K562 (cell line): ENCODE data around the gene CHCT1. TPM values are rescaled to one million over a fixed set of nuclear protein-coding genes. Genes with fewer than 3 reads are reported as not detected.

Experiments used
- ATAC-seq: fragments of 200-7000 bp; cut with Tn5 transposase; 3 replicates; pipeline ENCODE4 v1.9.1; 2020; ENCODE audit warnings: moderate library complexity
- BruUV-seq: library from RNA; stranded (reverse); fragments of 400-500 nt; replicated peaks from 2 replicates; lab custom pipeline; 2021; lab: Mats Ljungman, UMichigan
- CTCF ChIA-PET: fragments of 300-600 bp; formaldehyde crosslinking; extraction: SDS; loops from one replicate; lab custom pipeline; 2021; ENCODE audit warnings: low intra/inter-chr PET ratio; lab: Yijun Ruan, JAX
- POLR2A ChIA-PET: fragments of 300-600, 350-650 bp; sonication (Branson Sonifier 250); formaldehyde crosslinking; extraction: SDS; loops from one replicate; lab custom pipeline; 2021; ENCODE audit warnings: antibody characterized with exemption, inconsistent platforms; lab: Yijun Ruan, JAX
- DNase-seq, 4 experiments: peaks; one replicate each; pipeline versions ENCODE4 v3.0.0 to v3.0.0-alpha.2; 2011 to 2018; ENCODE audit warnings: low spot score in 3 of 4, mixed read lengths in 3 of 4; ENCODE audit errors: extremely low read depth in 1 of 4
- FAIRE-seq: peaks from 2 replicates; lab custom pipeline; 2011; peaks lifted over from hg19 to GRCh38; lab: Jason Lieb, UNC
- H2AFZ ChIP-seq: 2 replicates; pipeline ENCODE4 v1.6.0; 2011; ENCODE audit warnings: low read depth, low read length, control low read depth, inconsistent platforms
- H3K27ac ChIP-seq: fragments of 200-600 bp; 3 replicates; pipeline ENCODE4 v1.8.0; 2011; ENCODE audit warnings: low read depth, mild to moderate bottlenecking, control low read depth, inconsistent platforms, low read length, moderate library complexity, mixed read lengths; ENCODE audit errors: extremely low read depth
- H3K27me3 ChIP-seq, 2 experiments: fragments of 300-600 bp in 1 of 2; 2 replicates in 1 of 2; 3 replicates in 1 of 2; pipeline versions ENCODE4 v1.6.0 to v1.8.0; 2011; ENCODE audit warnings: inconsistent platforms in 2 of 2, low read length in 2 of 2, mild to moderate bottlenecking in 1 of 2, mixed read lengths in 1 of 2, moderate library complexity in 1 of 2; ENCODE audit not compliant: control insufficient read depth in 2 of 2, insufficient read depth in 2 of 2
- H3K36me3 ChIP-seq: fragments of 300-600 bp; 3 replicates; pipeline ENCODE4 v1.8.0; 2011; ENCODE audit warnings: mild to moderate bottlenecking, low read length, inconsistent platforms; ENCODE audit not compliant: control insufficient read depth, insufficient read depth
- H3K4me1 ChIP-seq, 2 experiments: fragments of 200-600 bp in 1 of 2; replicated peaks in 1 of 2; 2 replicates in 1 of 2; 3 replicates in 1 of 2; pipeline versions ENCODE4 v1.5.1 to v1.8.0; 2011; ENCODE audit warnings: inconsistent platforms in 2 of 2, low read length in 2 of 2, mild to moderate bottlenecking in 1 of 2, mixed read lengths in 1 of 2, moderate library complexity in 1 of 2; ENCODE audit not compliant: control insufficient read depth in 2 of 2, insufficient read depth in 2 of 2
- H3K4me2 ChIP-seq: 2 replicates; pipeline ENCODE4 v1.6.1; 2011; ENCODE audit warnings: low read length, control low read depth, inconsistent platforms, mixed read lengths; ENCODE audit not compliant: insufficient read depth
- H3K4me3 ChIP-seq: fragments of 200-600 bp; sonication (generic), shearing (Covaris generic); 2 replicates; pipeline ENCODE4 v1.5.1; 2016; ENCODE audit warnings: control low read depth, inconsistent platforms
- H3K79me2 ChIP-seq: fragments of 200-600 bp; 3 replicates; pipeline ENCODE4 v1.8.0; 2011; ENCODE audit warnings: low read length, inconsistent platforms; ENCODE audit not compliant: control insufficient read depth, insufficient read depth
- H3K9ac ChIP-seq, 2 experiments: 2 replicates each; pipeline versions ENCODE4 v1.6.0 to v1.6.1; 2011; ENCODE audit warnings: low read depth in 2 of 2, low read length in 2 of 2, control low read depth in 1 of 2, inconsistent platforms in 1 of 2, mild to moderate bottlenecking in 1 of 2, mixed read lengths in 1 of 2; ENCODE audit not compliant: insufficient read depth in 1 of 2
- H3K9me1 ChIP-seq: one replicate; pipeline ENCODE4 v1.6.0; 2011; ENCODE audit warnings: inconsistent platforms, mild to moderate bottlenecking, low read length, moderate library complexity; ENCODE audit not compliant: control insufficient read depth, insufficient read depth
- H3K9me3 ChIP-seq: replicated peaks from 2 replicates; pipeline ENCODE4 v1.5.1; 2011; ENCODE audit warnings: low read depth, low read length, inconsistent platforms; ENCODE audit not compliant: control insufficient read depth, insufficient read depth
- H4K20me1 ChIP-seq: replicated peaks from 2 replicates; pipeline ENCODE4 v1.6.1; 2011; ENCODE audit warnings: low read length, inconsistent platforms, mixed read lengths; ENCODE audit not compliant: control insufficient read depth, insufficient read depth
- CREM ChIP-seq: IDR thresholded peaks from 2 replicates; pipeline ENCODE4 v1.6.1; 2014; ENCODE audit warnings: antibody characterized with exemption, low read depth
- FOXM1 ChIP-seq, 2 experiments: fragments of 450-650 bp in 1 of 2; sonication (generic) in 1 of 2; formaldehyde crosslinking in 1 of 2; IDR thresholded peaks; 2 replicates each; pipeline versions ENCODE4 v1.6.1 to v1.9.0; 2017 to 2022; ENCODE audit warnings: low read depth in 2 of 2, mild to moderate bottlenecking in 2 of 2, missing genetic modification reagents in 1 of 2, moderate library complexity in 1 of 2
- WGBS: fragments of 100-300 bp; shearing (Covaris generic); methylation state at CpG from one replicate; pipeline ENCODE4 v1.1.6; 2016; ENCODE audit warnings: low coverage, mixed read lengths; ENCODE audit not compliant: insufficient coverage; ENCODE audit errors: missing lambda C conversion rate; 5-methylcytosine and 5-hydroxymethylcytosine counted together
- in situ Hi-C: fragments of 300-500 bp; cut with MboI; formaldehyde crosslinking; loops from 4 replicates; pipeline ENCODE4 v1.15.0; 2018; ENCODE audit warnings: inconsistent platforms, mixed read lengths
- intact Hi-C: fragments of 100-400 bp; cut with micrococcal nuclease; formaldehyde crosslinking; loops from 2 replicates; pipeline ENCODE4 v1.14.2; 2022
- polyA plus RNA-seq, 8 experiments: library from polyadenylated mRNA; depleted of rRNA in 4 of 8; stranded (reverse) in 5 of 8; unstranded in 3 of 8; fragments of >200 nt; fragmentation: Nextera tagmentation in 2 of 8; fragmentation: Illumina TruSeq in 1 of 8; extraction: Ambion mirVana in 2 of 8; extraction: Trizol in 1 of 8; gene quantifications; 2 replicates each; pipeline versions ENCODE4 v1.2.1 to v1.2.3, GENCODE V29; 2011 to 2014; ENCODE audit warnings: inconsistent platforms in 1 of 8, missing spikeins in 1 of 8
- total RNA-seq, 7 experiments: library from RNA; depleted of rRNA in 6 of 7; stranded (reverse); fragments of >200 nt in 6 of 7; fragmentation: Illumina TruSeq in 2 of 7; extraction: Trizol in 2 of 7; gene quantifications; 2 replicates each; pipeline versions ENCODE4 v1.2.1 to v1.2.3, GENCODE V29; 2011 to 2021; ENCODE audit warnings: low replicate concordance in 1 of 7
- TF ChIP-seq, protein P1 (sequence below): fragments of 250-450 bp; sonication (Bioruptor Pico); IDR thresholded peaks from 2 replicates; pipeline ENCODE4 v1.8.0; 2021; ENCODE audit warnings: moderate library complexity, mild to moderate bottlenecking, inconsistent platforms
- TF ChIP-seq, protein P2 (sequence below): fragments of 450-650 bp; IDR thresholded peaks from 2 replicates; pipeline ENCODE4 v1.6.1; 2018; ENCODE audit not compliant: partially characterized antibody

The CHCT1 gene
- total and polyA plus RNA-seq, 9 of the 15 experiments (the other 6 are each of a cell fraction or from before 2014, with no cell fraction given): not detected

- TF ChIP-seq, protein P1, sequence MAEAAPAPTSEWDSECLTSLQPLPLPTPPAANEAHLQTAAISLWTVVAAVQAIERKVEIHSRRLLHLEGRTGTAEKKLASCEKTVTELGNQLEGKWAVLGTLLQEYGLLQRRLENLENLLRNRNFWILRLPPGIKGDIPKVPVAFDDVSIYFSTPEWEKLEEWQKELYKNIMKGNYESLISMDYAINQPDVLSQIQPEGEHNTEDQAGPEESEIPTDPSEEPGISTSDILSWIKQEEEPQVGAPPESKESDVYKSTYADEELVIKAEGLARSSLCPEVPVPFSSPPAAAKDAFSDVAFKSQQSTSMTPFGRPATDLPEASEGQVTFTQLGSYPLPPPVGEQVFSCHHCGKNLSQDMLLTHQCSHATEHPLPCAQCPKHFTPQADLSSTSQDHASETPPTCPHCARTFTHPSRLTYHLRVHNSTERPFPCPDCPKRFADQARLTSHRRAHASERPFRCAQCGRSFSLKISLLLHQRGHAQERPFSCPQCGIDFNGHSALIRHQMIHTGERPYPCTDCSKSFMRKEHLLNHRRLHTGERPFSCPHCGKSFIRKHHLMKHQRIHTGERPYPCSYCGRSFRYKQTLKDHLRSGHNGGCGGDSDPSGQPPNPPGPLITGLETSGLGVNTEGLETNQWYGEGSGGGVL (CRISPR knock-in tag): no peak
- peak; percentile 50 for TF ChIP-seq CREM
Observed at GRCh38 chr17:60435244-60436167, 13.2 kb downstream of the CHCT1 start (continued).

GRCh38 chr17:60436676-60437075 is 14.4 kb downstream of the CHCT1 start:
- no peak overlapping the region for H2AFZ ChIP-seq
- intact Hi-C loops: loop anchor here (1.0 to 5.0 kb wide), 4 partner anchors 122 to 293 kb away; no protein-coding TSS in a partner anchor
- no TSS peak for BruUV-seq

More at GRCh38 chr17:60436676-60437075, 14.4 kb downstream of the CHCT1 start:
- TF ChIP-seq FOXM1 (IDR thresholded peaks at IDR 0.05; ENCODE audit: low read depth): no peak
- TF ChIP-seq FOXM1 (CRISPR knock-in tag; IDR thresholded peaks at IDR 0.05; ENCODE audit: low read depth): no peak
- TF ChIP-seq, protein P2, sequence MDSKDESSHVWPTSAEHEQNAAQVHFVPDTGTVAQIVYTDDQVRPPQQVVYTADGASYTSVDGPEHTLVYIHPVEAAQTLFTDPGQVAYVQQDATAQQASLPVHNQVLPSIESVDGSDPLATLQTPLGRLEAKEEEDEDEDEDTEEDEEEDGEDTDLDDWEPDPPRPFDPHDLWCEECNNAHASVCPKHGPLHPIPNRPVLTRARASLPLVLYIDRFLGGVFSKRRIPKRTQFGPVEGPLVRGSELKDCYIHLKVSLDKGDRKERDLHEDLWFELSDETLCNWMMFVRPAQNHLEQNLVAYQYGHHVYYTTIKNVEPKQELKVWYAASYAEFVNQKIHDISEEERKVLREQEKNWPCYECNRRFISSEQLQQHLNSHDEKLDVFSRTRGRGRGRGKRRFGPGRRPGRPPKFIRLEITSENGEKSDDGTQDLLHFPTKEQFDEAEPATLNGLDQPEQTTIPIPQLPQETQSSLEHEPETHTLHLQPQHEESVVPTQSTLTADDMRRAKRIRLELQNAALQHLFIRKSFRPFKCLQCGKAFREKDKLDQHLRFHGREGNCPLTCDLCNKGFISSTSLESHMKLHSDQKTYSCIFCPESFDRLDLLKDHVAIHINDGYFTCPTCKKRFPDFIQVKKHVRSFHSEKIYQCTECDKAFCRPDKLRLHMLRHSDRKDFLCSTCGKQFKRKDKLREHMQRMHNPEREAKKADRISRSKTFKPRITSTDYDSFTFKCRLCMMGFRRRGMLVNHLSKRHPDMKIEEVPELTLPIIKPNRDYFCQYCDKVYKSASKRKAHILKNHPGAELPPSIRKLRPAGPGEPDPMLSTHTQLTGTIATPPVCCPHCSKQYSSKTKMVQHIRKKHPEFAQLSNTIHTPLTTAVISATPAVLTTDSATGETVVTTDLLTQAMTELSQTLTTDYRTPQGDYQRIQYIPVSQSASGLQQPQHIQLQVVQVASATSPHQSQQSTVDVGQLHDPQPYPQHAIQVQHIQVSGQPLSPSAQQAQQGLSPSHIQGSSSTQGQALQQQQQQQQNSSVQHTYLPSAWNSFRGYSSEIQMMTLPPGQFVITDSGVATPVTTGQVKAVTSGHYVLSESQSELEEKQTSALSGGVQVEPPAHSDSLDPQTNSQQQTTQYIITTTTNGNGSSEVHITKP: no peak
- TF ChIP-seq, all 486 proteins: peak for 0
- FAIRE-seq (no peak), ATAC-seq (no peak), DNase-seq (no peak)
- H3K79me2 ChIP-seq: no peaks in the 10 kb centered on the region
- H3K36me3 ChIP-seq: no peaks in the 10 kb centered on the region
- no peaks in the 10 kb centered on the region for H3K9me1 ChIP-seq
- no peaks in the 10 kb centered on the region for H4K20me1 ChIP-seq
- no peak overlapping the region for H3K4me2 ChIP-seq
- in situ Hi-C loops: no loop called here
- H3K27me3 ChIP-seq: no peaks in the 10 kb centered on the region
- 57% methylated on average over 5 of the region's 5 CpGs for WGBS
- POLR2A ChIA-PET: no interaction called here
- no peak overlapping the region for H3K4me3 ChIP-seq
- H3K9ac ChIP-seq: no peak overlapping the region
- peaks cover 9% of the 10 kb centered on the region; the same call in 1 of the 2 replicates for H3K9me3 ChIP-seq
- peaks cover 3% of the 10 kb centered on the region in 2 experiments; a peak in 3 of 5 replicates for H3K4me1 ChIP-seq
- no peak overlapping the region for H3K27ac ChIP-seq
- CTCF ChIA-PET: interaction anchor here (1.5 to 1.6 kb wide), 2 partner anchors 206 to 294 kb away, joined by 7 to 14 read pairs; no protein-coding TSS in a partner anchor
